ENCODE data around the gene RELN. TPM values are rescaled to one million over a fixed set of nuclear protein-coding genes. Genes with fewer than 3 reads are reported as not detected.

Gene RELN
- total and polyA plus RNA-seq, 2 of the 13 experiments (the other 11 are each of a cell fraction or from before 2014, with no cell fraction given) = 315 to 332 TPM

DNA sequence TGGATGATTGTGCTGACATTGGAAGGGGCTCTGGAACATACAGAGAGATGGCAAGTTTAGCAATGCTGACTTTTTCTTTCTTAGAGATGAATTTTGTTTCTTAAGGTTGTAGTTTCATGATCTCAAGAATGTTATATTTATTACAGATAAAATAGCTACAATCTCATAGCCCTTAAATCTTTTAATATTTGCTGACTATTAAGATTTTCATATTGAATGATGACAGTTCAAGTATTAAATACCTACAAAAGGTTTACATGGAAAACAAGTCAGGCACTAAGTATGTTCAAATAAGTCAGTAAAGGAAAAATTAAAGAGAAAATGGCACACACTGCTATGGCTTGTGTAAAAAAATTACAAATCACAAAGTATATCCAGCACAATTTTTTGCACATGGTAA lies 291.4 kb downstream of the RELN start:
- Histone ChIP-seq H4K20me1 (ENCODE audit: insufficient read depth, low read length) (no peaks in the 10 kb centered on the region), H3K9ac (ENCODE audit: insufficient read depth, low read depth, low read length) (no peak overlapping the region), H3K9me3 (ENCODE audit: low read length) (no peaks in the 10 kb centered on the region), H3K27ac (ENCODE audit: extremely low read length, insufficient read depth, low read length) (no peak overlapping the region), H3K79me2 (ENCODE audit: insufficient read depth, low read length) (no peaks in the 10 kb centered on the region), H3K4me1 (ENCODE audit: insufficient read depth, low read length) (no peaks in the 10 kb centered on the region), H3K4me3 (replicated peaks in 1 of 3; ENCODE audit: insufficient read depth in 1 of 3, low read depth in 2 of 3, low read length in 3 of 3) (no peak overlapping the region), H3K27me3 (ENCODE audit: control insufficient read depth in 1 of 2, insufficient read depth in 2 of 2, low read length in 2 of 2) (no peaks in the 10 kb centered on the region), H3K36me3 (replicated peaks in 1 of 2; ENCODE audit: control insufficient read depth in 1 of 2, insufficient read depth in 2 of 2, low read length in 2 of 2) (peaks cover 0 to 37% of the 10 kb centered on the region in 2 experiments; a peak in 3 of 5 replicates), H2AFZ (ENCODE audit: low read length) (no peak overlapping the region), H3K4me2 (ENCODE audit: low read depth, low read length) (no peak overlapping the region)
- BruUV-seq (replicated peaks) = no TSS peak
- no peak for DNase-seq (ENCODE audit: low spot score)
- CTCF ChIA-PET (ENCODE audit: low intra/inter-chr PET ratio, low total read pairs) = no interaction called here
- TF ChIP-seq NFRKB (IDR thresholded peaks at IDR 0.05) (no peak), ZNF550 (CRISPR knock-in tag; IDR thresholded peaks at IDR 0.05; ENCODE audit: borderline replicate concordance) (no peak), ZNF562 (CRISPR knock-in tag; IDR thresholded peaks at IDR 0.05; ENCODE audit: borderline replicate concordance) (no peak), MAFK (conservative IDR thresholded peaks at IDR 0.05 in 1 of 2, IDR thresholded peaks at IDR 0.05 in 1 of 2; ENCODE audit: low read length in 2 of 2) (peak; percentile 84 to 93), MXD4 (CRISPR knock-in tag; IDR thresholded peaks at IDR 0.05) (no peak), MAFF (IDR thresholded peaks at IDR 0.05; ENCODE audit: low read depth, low read length) (peak; percentile 85), NR2F1 (CRISPR knock-in tag; IDR thresholded peaks at IDR 0.05) (no peak), TSC22D2 (CRISPR knock-in tag; IDR thresholded peaks at IDR 0.05; ENCODE audit: borderline replicate concordance) (no peak)
- TF ChIP-seq, protein P1, sequence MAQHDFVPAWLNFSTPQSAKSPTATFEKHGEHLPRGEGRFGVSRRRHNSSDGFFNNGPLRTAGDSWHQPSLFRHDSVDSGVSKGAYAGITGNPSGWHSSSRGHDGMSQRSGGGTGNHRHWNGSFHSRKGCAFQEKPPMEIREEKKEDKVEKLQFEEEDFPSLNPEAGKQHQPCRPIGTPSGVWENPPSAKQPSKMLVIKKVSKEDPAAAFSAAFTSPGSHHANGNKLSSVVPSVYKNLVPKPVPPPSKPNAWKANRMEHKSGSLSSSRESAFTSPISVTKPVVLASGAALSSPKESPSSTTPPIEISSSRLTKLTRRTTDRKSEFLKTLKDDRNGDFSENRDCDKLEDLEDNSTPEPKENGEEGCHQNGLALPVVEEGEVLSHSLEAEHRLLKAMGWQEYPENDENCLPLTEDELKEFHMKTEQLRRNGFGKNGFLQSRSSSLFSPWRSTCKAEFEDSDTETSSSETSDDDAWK (CRISPR knock-in tag; IDR thresholded peaks at IDR 0.05) = no peak
- POLR2A ChIA-PET = no interaction called here
- FAIRE-seq = no peak
- intact Hi-C loops (cut with micrococcal nuclease; ENCODE audit: unreplicated experiment) (no loop called here), in situ Hi-C loops (cut with HindIII; ENCODE audit: extremely low pct_ligation_motif_present, low pct_unique_long_range_greater_than_20kb) (no loop called here)
- ATAC-seq = no peak
